ENCODE data around the gene SLC6A5.

DNA sequence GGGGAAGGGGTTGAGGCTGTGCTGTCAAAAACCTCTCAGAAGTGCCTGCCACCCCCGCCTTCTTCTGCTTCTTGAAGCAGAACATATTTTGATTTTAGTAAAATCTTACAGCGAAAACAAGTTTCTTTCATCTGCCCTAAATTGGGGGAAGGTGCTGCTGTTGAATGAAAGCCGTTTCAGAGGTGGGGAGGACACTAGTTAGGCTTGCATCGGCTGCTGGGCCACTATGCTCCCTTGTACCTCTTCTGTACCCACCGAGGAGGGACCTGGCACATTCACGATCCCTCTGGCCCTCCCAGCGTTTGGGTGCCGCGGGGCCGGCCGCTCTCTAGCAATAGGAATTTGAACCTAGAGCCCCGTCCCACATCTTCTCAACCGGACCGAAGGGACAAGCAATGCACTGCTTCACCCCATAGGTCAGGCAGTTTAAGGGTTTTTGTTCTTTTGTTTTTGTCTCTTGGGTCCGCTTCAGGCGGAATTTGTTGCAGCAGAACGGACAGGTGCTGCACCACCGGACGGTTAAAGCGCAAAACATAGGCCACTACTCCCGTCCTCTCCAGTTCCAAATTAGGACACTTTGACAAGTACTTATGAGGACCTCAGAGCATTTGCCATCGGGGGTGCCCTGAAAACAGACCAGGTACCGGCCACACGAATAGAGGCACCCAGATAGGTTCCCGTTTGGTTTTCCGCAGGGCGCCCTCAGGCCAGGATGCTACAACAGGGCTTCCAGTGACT lies 5.6 kb downstream of the SLC6A5 start:
- TF ChIP-seq, protein P1, sequence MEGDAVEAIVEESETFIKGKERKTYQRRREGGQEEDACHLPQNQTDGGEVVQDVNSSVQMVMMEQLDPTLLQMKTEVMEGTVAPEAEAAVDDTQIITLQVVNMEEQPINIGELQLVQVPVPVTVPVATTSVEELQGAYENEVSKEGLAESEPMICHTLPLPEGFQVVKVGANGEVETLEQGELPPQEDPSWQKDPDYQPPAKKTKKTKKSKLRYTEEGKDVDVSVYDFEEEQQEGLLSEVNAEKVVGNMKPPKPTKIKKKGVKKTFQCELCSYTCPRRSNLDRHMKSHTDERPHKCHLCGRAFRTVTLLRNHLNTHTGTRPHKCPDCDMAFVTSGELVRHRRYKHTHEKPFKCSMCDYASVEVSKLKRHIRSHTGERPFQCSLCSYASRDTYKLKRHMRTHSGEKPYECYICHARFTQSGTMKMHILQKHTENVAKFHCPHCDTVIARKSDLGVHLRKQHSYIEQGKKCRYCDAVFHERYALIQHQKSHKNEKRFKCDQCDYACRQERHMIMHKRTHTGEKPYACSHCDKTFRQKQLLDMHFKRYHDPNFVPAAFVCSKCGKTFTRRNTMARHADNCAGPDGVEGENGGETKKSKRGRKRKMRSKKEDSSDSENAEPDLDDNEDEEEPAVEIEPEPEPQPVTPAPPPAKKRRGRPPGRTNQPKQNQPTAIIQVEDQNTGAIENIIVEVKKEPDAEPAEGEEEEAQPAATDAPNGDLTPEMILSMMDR (IDR thresholded peaks at IDR 0.05): no peak
- TF ChIP-seq EP300 (IDR thresholded peaks at IDR 0.05) (no peak), POLR2A (IDR thresholded peaks at IDR 0.05) (no peak)
